Esophagus muscularis mucosa (tissue), 4 donors: ENCODE measurements around the gene ARIH1. TPM values are rescaled to one million over a fixed set of nuclear protein-coding genes. Genes with fewer than 3 reads are reported as not detected.

Source experiments
- DNase-seq: peaks from one replicate; pipeline ENCODE4 v3.0.0-alpha.2; 2017; ENCODE audit errors: extremely low spot score
- H3K27ac ChIP-seq, 4 donors: fragments of 200-600 bp; sonication (generic); replicated peaks in 1 of 4; 1 replicate in 3 of 4; 2 replicates in 1 of 4; pipeline ENCODE4 v1.5.1; 2016 to 2019; ENCODE audit warnings: mild to moderate bottlenecking in 1 of 4
- H3K27me3 ChIP-seq, 4 donors: fragments of 200-600 bp; sonication (generic); one replicate each; pipeline versions ENCODE4 v1.5.1 to v1.6.0; 2016 to 2019
- H3K36me3 ChIP-seq, 4 donors: fragments of 200-600 bp; sonication (generic); one replicate each; pipeline ENCODE4 v1.5.1; 2016 to 2019
- H3K4me1 ChIP-seq, 4 donors: fragments of 200-600 bp; sonication (generic); one replicate each; pipeline ENCODE4 v1.5.1; 2016 to 2019
- H3K4me3 ChIP-seq, 4 donors: fragments of 200-600 bp; sonication (generic); 1 replicate in 2 of 4; 2 replicates in 2 of 4; pipeline ENCODE4 v1.5.1; 2016 to 2019; ENCODE audit warnings: mild to moderate bottlenecking in 4 of 4, moderate library complexity in 1 of 4
- H3K9me3 ChIP-seq, 4 donors: fragments of 200-600 bp; sonication (generic); 1 replicate in 3 of 4; 2 replicates in 1 of 4; pipeline ENCODE4 v1.5.1; 2016 to 2019
- CTCF ChIP-seq, 3 experiments: fragments of 200-600 bp in 2 of 3; fragments of 450-650 bp in 1 of 3; sonication (generic) in 2 of 3; IDR thresholded peaks; one replicate each; pipeline ENCODE4 v1.5.1; 2017 to 2019; ENCODE audit warnings: antibody characterized with exemption in 3 of 3, mild to moderate bottlenecking in 2 of 3, moderate library complexity in 1 of 3
- EP300 ChIP-seq: sonication (generic); formaldehyde crosslinking; IDR thresholded peaks from one replicate; pipeline ENCODE4 v1.6.1; 2017; ENCODE audit warnings: antibody characterized with exemption
- POLR2A ChIP-seq: fragments of 450-650 bp; IDR thresholded peaks from one replicate; pipeline ENCODE4 v1.6.1; 2017; ENCODE audit warnings: antibody characterized with exemption, moderate library complexity, mild to moderate bottlenecking, low read depth
- POLR2AphosphoS5 ChIP-seq, 2 donors: sonication (generic); formaldehyde crosslinking; IDR thresholded peaks; one replicate each; pipeline ENCODE4 v1.6.1; 2017; ENCODE audit warnings: antibody characterized with exemption in 2 of 2
- WGBS: methylation state at CpG from one replicate; pipeline ENCODE4 v1.1.5; 2018; 5-methylcytosine and 5-hydroxymethylcytosine counted together
- intact Hi-C: fragments of 100-400 bp; cut with DNase I; formaldehyde crosslinking; loops from one replicate; pipeline ENCODE4 v1.15.1; 2023
- total RNA-seq, 4 donors: library from RNA; depleted of rRNA; stranded (reverse); fragments of >200 nt; gene quantifications; one replicate each; pipeline versions ENCODE4 v1.1.0 to v1.2.1, GENCODE V29; 2016

The ARIH1 gene
- total RNA-seq, 4 donors from 2014 or later = 37.4 to 59.9 (median 43.3) TPM

GRCh38 chr15:72507402-72508092, 33.4 kb downstream of the ARIH1 start:
- Histone ChIP-seq H3K27me3 (no peaks in the 10 kb centered on the region), H3K9me3 (no peaks in the 10 kb centered on the region), H3K4me1 (peaks cover 25 to 40% (median 30%) of the 10 kb centered on the region in 4 donors), H3K36me3 (no peaks in the 10 kb centered on the region), H3K27ac (no peak overlapping the region), H3K4me3 (no peak overlapping the region)
- 89% methylated on average over 1 of the region's 1 CpG for WGBS
- DNase-seq = no peak
- TF ChIP-seq POLR2AphosphoS5 (IDR thresholded peaks at IDR 0.05) (no peak), EP300 (no peak), CTCF (IDR thresholded peaks at IDR 0.05) (no peak), POLR2A (no peak)
- intact Hi-C loops = no loop called here

GRCh38 chr15:72509484-72509883, 35.4 kb downstream of the ARIH1 start:
- Histone ChIP-seq H3K4me3 (no peak overlapping the region), H3K27ac (no peak overlapping the region), H3K36me3 (no peaks in the 10 kb centered on the region), H3K27me3 (no peaks in the 10 kb centered on the region), H3K4me1 (peaks cover 25 to 37% (median 32%) of the 10 kb centered on the region in 4 donors), H3K9me3 (no peaks in the 10 kb centered on the region)
- WGBS = 89% methylated on average over 4 of the region's 4 CpGs
- TF ChIP-seq POLR2AphosphoS5 (IDR thresholded peaks at IDR 0.05) (no peak), CTCF (IDR thresholded peaks at IDR 0.05) (no peak), EP300 (no peak), POLR2A (no peak)
- intact Hi-C loops = no loop called here
- no peak for DNase-seq

GRCh38 chr15:72511536-72511935, 37.4 kb downstream of the ARIH1 start:
- WGBS = 75% methylated on average over 4 of the region's 4 CpGs
- Histone ChIP-seq H3K27me3 (no peaks in the 10 kb centered on the region), H3K9me3 (no peaks in the 10 kb centered on the region), H3K36me3 (no peaks in the 10 kb centered on the region), H3K27ac (no peak overlapping the region), H3K4me1 (peaks cover 36 to 54% (median 51%) of the 10 kb centered on the region in 4 donors), H3K4me3 (no peak overlapping the region)
- TF ChIP-seq POLR2A (no peak), EP300 (no peak), POLR2AphosphoS5 (IDR thresholded peaks at IDR 0.05) (no peak), CTCF (IDR thresholded peaks at IDR 0.05) (no peak)
- intact Hi-C loops = no loop called here
- DNase-seq = no peak

GRCh38 chr15:72515591-72516389, 41.7 kb downstream of the ARIH1 start:
- Histone ChIP-seq H3K4me3 (no peak overlapping the region), H3K36me3 (peaks cover 0 to 3% (median 0%) of the 10 kb centered on the region in 4 donors), H3K9me3 (no peaks in the 10 kb centered on the region), H3K27me3 (no peaks in the 10 kb centered on the region), H3K27ac (no peak overlapping the region), H3K4me1 (peaks cover 36 to 48% (median 46%) of the 10 kb centered on the region in 4 donors)
- TF ChIP-seq POLR2A (no peak), CTCF (IDR thresholded peaks at IDR 0.05) (no peak), POLR2AphosphoS5 (IDR thresholded peaks at IDR 0.05) (no peak), EP300 (no peak)
- DNase-seq = no peak
- intact Hi-C loops = no loop called here
